HepG2 (cell line): ENCODE measurements around the gene MICAL3. TPM values are rescaled to one million over a fixed set of nuclear protein-coding genes. Genes with fewer than 3 reads are reported as not detected.
A peak's percentile ranks its signal among the peaks of the same experiment; 100 is the strongest.

Experiments used
- ATAC-seq: fragments of 200-7000 bp; cut with Tn5 transposase; 3 replicates; pipeline ENCODE4 v1.9.1; 2020; ENCODE audit warnings: mild to moderate bottlenecking, moderate library complexity
- BruUV-seq: library from RNA; stranded (reverse); fragments of 400-500 nt; replicated peaks from 2 replicates; lab custom pipeline; 2021; lab: Mats Ljungman, UMichigan
- CTCF ChIA-PET: fragments of 300-600 bp; formaldehyde crosslinking; extraction: SDS; loops from one replicate; lab custom pipeline; 2021; ENCODE audit warnings: low total read pairs, inconsistent platforms, low intra/inter-chr PET ratio; lab: Yijun Ruan, JAX
- POLR2A ChIA-PET: fragments of 350-600 bp; sonication (Branson Sonifier 250); formaldehyde crosslinking; loops from one replicate; lab custom pipeline; 2020; ENCODE audit warnings: antibody characterized with exemption, inconsistent platforms; lab: Yijun Ruan, JAX
- DNase-seq: peaks from one replicate; pipeline ENCODE4 v3.0.0-alpha.2; 2015; ENCODE audit warnings: low spot score
- FAIRE-seq: peaks from 3 replicates; lab custom pipeline; 2011; peaks lifted over from hg19 to GRCh38; lab: Jason Lieb, UNC
- H2AFZ ChIP-seq: one replicate; pipeline ENCODE4 v1.6.1; 2011; ENCODE audit warnings: low read length, inconsistent platforms
- H3K27ac ChIP-seq: fragments of 300-600 bp; 3 replicates; pipeline ENCODE4 v1.8.0; 2011; ENCODE audit warnings: mixed run types, mild to moderate bottlenecking, mixed read lengths, low read length, inconsistent platforms; ENCODE audit not compliant: insufficient read depth; ENCODE audit errors: extremely low read length
- H3K27me3 ChIP-seq, 2 experiments: fragments of 200-600 bp in 1 of 2; 2 replicates in 1 of 2; 3 replicates in 1 of 2; pipeline versions ENCODE4 v1.6.0 to v1.8.0; 2011; ENCODE audit warnings: low read length in 2 of 2, mild to moderate bottlenecking in 2 of 2, moderate library complexity in 2 of 2, inconsistent platforms in 1 of 2; ENCODE audit not compliant: insufficient read depth in 2 of 2, control insufficient read depth in 1 of 2
- H3K36me3 ChIP-seq, 2 experiments: fragments of 200-600 bp in 1 of 2; replicated peaks in 1 of 2; 2 replicates in 1 of 2; 3 replicates in 1 of 2; pipeline versions ENCODE4 v1.5.1 to v1.8.0; 2011; ENCODE audit warnings: low read length in 2 of 2, inconsistent platforms in 1 of 2; ENCODE audit not compliant: insufficient read depth in 2 of 2, control insufficient read depth in 1 of 2
- H3K4me1 ChIP-seq: 2 replicates; pipeline ENCODE4 v1.5.1; 2012; ENCODE audit warnings: low read length, inconsistent platforms; ENCODE audit not compliant: insufficient read depth
- H3K4me2 ChIP-seq: 2 replicates; pipeline ENCODE4 v1.6.0; 2011; ENCODE audit warnings: low read depth, low read length, inconsistent platforms
- H3K4me3 ChIP-seq, 3 experiments: fragments of 200-600 bp in 1 of 3; sonication (generic), shearing (Covaris generic) in 1 of 3; replicated peaks in 1 of 3; 2 replicates each; pipeline ENCODE4 v1.5.1; 2011 to 2016; ENCODE audit warnings: low read length in 3 of 3, inconsistent platforms in 2 of 3, low read depth in 2 of 3, mild to moderate bottlenecking in 2 of 3, control low read depth in 1 of 3, mixed read lengths in 1 of 3; ENCODE audit not compliant: insufficient read depth in 1 of 3
- H3K79me2 ChIP-seq: one replicate; pipeline ENCODE4 v1.6.1; 2011; ENCODE audit warnings: low read length, inconsistent platforms; ENCODE audit not compliant: insufficient read depth
- H3K9ac ChIP-seq: 2 replicates; pipeline ENCODE4 v1.6.0; 2011; ENCODE audit warnings: mild to moderate bottlenecking, low read depth, low read length, inconsistent platforms; ENCODE audit not compliant: insufficient read depth
- H3K9me3 ChIP-seq: 2 replicates; pipeline ENCODE4 v1.5.1; 2012; ENCODE audit warnings: mild to moderate bottlenecking, low read length
- H4K20me1 ChIP-seq: 2 replicates; pipeline ENCODE4 v1.6.0; 2011; ENCODE audit warnings: inconsistent platforms, mild to moderate bottlenecking, low read length, moderate library complexity; ENCODE audit not compliant: insufficient read depth
- ATF7-NPFF ChIP-seq: sonication (generic); formaldehyde crosslinking; IDR thresholded peaks from 2 replicates; pipeline ENCODE4 v1.8.1; 2023; ENCODE audit warnings: mild to moderate bottlenecking, low read depth, missing genetic modification reagents, moderate library complexity
- CBFB ChIP-seq: sonication (generic); formaldehyde crosslinking; IDR thresholded peaks from 2 replicates; pipeline ENCODE4 v1.4.0; 2020; ENCODE audit warnings: missing genetic modification reagents
- MAFF ChIP-seq: IDR thresholded peaks from 2 replicates; pipeline ENCODE4 v1.6.1; 2011; ENCODE audit warnings: low read depth, low read length, improper control_type of control experiment
- NFRKB ChIP-seq: fragments of 450-650 bp; IDR thresholded peaks from 2 replicates; pipeline ENCODE4 v1.6.1; 2017
- SIN3A ChIP-seq: IDR thresholded peaks from 2 replicates; pipeline ENCODE4 v1.6.1; 2011; ENCODE audit warnings: low read depth, mild to moderate bottlenecking, control low read depth, low read length, borderline replicate concordance
- SP4 ChIP-seq: sonication (generic); formaldehyde crosslinking; IDR thresholded peaks from 2 replicates; pipeline ENCODE4 v1.8.1; 2023; ENCODE audit warnings: mild to moderate bottlenecking, missing genetic modification reagents
- ZC3H4 ChIP-seq: sonication (generic); formaldehyde crosslinking; IDR thresholded peaks from 2 replicates; pipeline ENCODE4 v1.4.0; 2020; ENCODE audit warnings: missing genetic modification reagents, borderline replicate concordance
- ZNF138 ChIP-seq: sonication (generic); formaldehyde crosslinking; IDR thresholded peaks from 2 replicates; pipeline ENCODE4 v1.5.0; 2020; ENCODE audit warnings: mild to moderate bottlenecking, low read depth, missing genetic modification reagents
- ZNF570 ChIP-seq: sonication (generic); formaldehyde crosslinking; IDR thresholded peaks from 2 replicates; pipeline ENCODE4 v1.4.0; 2020; ENCODE audit warnings: mild to moderate bottlenecking, missing genetic modification reagents, borderline replicate concordance
- ZNF713 ChIP-seq: sonication (generic); formaldehyde crosslinking; IDR thresholded peaks from 2 replicates; pipeline ENCODE4 v1.4.0; 2020; ENCODE audit warnings: mild to moderate bottlenecking, missing genetic modification reagents
- ZZZ3 ChIP-seq: sonication (generic); formaldehyde crosslinking; IDR thresholded peaks from 2 replicates; pipeline ENCODE4 v1.4.0; 2020; ENCODE audit warnings: missing genetic modification reagents, mild to moderate bottlenecking, borderline replicate concordance
- WGBS: methylation state at CpG from one replicate; pipeline ENCODE4 v1.1.6; 2017; ENCODE audit warnings: low lambda C conversion rate; 5-methylcytosine and 5-hydroxymethylcytosine counted together
- in situ Hi-C: cut with HindIII; loops from 2 replicates; pipeline ENCODE4 v1.10.0; 2017; ENCODE audit warnings: low pct_unique_long_range_greater_than_20kb; ENCODE audit not compliant: extremely low pct_ligation_motif_present
- intact Hi-C: fragments of 100-400 bp; cut with micrococcal nuclease; formaldehyde crosslinking; loops from one replicate; pipeline ENCODE4 v1.10.0; 2022; ENCODE audit not compliant: unreplicated experiment
- polyA plus RNA-seq, 8 experiments: library from polyadenylated mRNA; depleted of rRNA in 3 of 8; stranded (reverse) in 7 of 8; unstranded in 1 of 8; fragments of >200 nt; fragmentation: Illumina TruSeq in 4 of 8; extraction: Trizol in 4 of 8; gene quantifications; 2 replicates each; pipeline versions ENCODE4 v1.2.1 to v1.2.3, GENCODE V29; 2011 to 2016; ENCODE audit warnings: low read depth in 4 of 8, missing spikeins in 1 of 8, mixed read lengths in 1 of 8; ENCODE audit not compliant: insufficient read depth in 1 of 8
- total RNA-seq, 5 experiments: library from RNA; depleted of rRNA; stranded (reverse); fragments of >200 nt; fragmentation: Illumina TruSeq; extraction: Trizol; gene quantifications; 2 replicates each; pipeline ENCODE4 v1.2.3, GENCODE V29; 2016; ENCODE audit warnings: low read depth in 1 of 5
- TF ChIP-seq, protein P1 (sequence below): fragments of 450-650 bp; IDR thresholded peaks from 2 replicates; pipeline ENCODE4 v1.6.1; 2017
- TF ChIP-seq, protein P2 (sequence below): sonication (generic); formaldehyde crosslinking; IDR thresholded peaks from 2 replicates; pipeline ENCODE4 v1.5.0; 2020; ENCODE audit warnings: missing genetic modification reagents, mild to moderate bottlenecking, borderline replicate concordance
- TF ChIP-seq, protein P3 (sequence below): sonication (generic); formaldehyde crosslinking; IDR thresholded peaks from 2 replicates; pipeline ENCODE4 v1.4.0; 2020; ENCODE audit warnings: mild to moderate bottlenecking, low read depth, missing genetic modification reagents

MICAL3 gene
- total and polyA plus RNA-seq, 2 of the 13 experiments (the other 11 are each of a cell fraction or from before 2014, with no cell fraction given) = 5.3 to 12.5 TPM

DNA sequence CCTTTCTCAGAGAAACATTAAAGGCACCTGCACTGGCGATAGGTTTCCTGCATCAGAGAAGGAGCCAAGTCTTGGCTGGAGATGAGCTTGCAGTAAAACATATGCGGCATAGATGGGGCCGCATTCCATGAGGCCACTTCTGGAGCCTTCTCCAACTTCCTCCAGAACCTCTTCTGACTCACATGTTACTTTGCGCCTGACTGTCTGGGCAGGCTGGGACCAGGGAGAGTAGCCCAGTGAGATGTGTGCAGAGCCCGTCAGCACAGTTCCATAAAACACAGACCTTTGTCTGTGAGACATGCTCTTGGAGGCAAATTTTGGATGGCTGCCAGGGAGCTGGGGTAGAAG is 194.7 kb downstream of the MICAL3 start:
- 92% methylated on average over 4 of the region's 5 CpGs for WGBS
- TF ChIP-seq NFRKB = no peak
- TF ChIP-seq SP4 = 0 out of 2 replicates have a peak, but pooled peaks have one; percentile 13
- no peaks in the 10 kb centered on the region for H3K79me2 ChIP-seq
- H3K27ac ChIP-seq = no peak overlapping the region
- ChIA-PET CTCF (interaction anchor here (1.1 to 2.7 kb wide), 4 partner anchors 194 to 247 kb away, joined by 3 to 43 read pairs (median 6); partner anchors contain the start of genes MICAL3 and PEX26), POLR2A (no interaction called here)
- in situ Hi-C loops = loop anchor here (5.0 to 10.0 kb wide), 3 partner anchors 165 to 248 kb away; partner anchors contain the start of genes MICAL3 and PEX26
- DNase-seq = no peak
- H2AFZ ChIP-seq = no peak overlapping the region
- no peak for FAIRE-seq
- no peak for ATAC-seq
- peaks cover 8 to 25% of the 10 kb centered on the region in 2 experiments; a peak in 4 of 5 replicates for H3K36me3 ChIP-seq
- no peaks in the 10 kb centered on the region for H3K9me3 ChIP-seq
- no peaks in the 10 kb centered on the region for H3K4me1 ChIP-seq
- no peak overlapping the region for H3K4me3 ChIP-seq
- no peaks in the 10 kb centered on the region for H4K20me1 ChIP-seq
- no peak overlapping the region for H3K9ac ChIP-seq
- no peak overlapping the region for H3K4me2 ChIP-seq
- H3K27me3 ChIP-seq = no peaks in the 10 kb centered on the region
- BruUV-seq = no TSS peak
- intact Hi-C loops = loop anchor here (1.0 to 5.0 kb wide), 3 partner anchors 63 to 247 kb away; no protein-coding TSS in a partner anchor

DNA sequence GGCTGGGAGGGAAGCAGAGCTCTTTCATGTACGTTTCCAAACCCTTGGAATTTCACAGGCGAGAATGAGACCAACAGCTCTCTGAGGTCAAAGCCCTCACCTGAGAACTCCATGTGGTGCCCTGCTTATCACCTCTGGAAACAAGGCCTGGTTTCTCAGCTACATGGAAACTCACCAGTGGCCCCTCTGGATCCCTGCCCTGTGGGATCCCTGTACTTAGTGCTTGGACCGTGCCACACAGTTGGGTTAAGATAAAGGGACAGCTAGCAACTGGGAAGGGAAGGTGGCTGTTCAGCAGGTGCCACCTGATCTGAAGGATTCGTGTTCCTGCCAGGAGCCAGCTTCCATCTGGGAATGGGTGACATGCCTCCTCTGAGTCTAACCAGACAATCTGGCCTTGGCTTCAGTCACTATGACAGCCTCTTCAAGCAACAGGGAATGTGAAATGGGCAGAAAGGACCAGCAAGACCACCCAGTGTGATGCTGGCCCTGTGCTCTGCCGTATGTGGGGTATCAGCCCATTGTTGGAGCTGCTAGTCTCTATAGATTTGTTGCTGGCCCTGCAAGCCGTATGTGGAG is 195.8 kb downstream of the MICAL3 start:
- ATAC-seq (no peak), DNase-seq (no peak), FAIRE-seq (no peak)
- H3K9ac ChIP-seq = no peak overlapping the region
- in situ Hi-C loops = no loop called here
- H3K27me3 ChIP-seq = no peaks in the 10 kb centered on the region
- H3K36me3 ChIP-seq = peaks cover 8 to 25% of the 10 kb centered on the region in 2 experiments; a peak in 4 of 5 replicates
- H3K4me3 ChIP-seq = no peak overlapping the region
- BruUV-seq = no TSS peak
- TF ChIP-seq, protein P1, sequence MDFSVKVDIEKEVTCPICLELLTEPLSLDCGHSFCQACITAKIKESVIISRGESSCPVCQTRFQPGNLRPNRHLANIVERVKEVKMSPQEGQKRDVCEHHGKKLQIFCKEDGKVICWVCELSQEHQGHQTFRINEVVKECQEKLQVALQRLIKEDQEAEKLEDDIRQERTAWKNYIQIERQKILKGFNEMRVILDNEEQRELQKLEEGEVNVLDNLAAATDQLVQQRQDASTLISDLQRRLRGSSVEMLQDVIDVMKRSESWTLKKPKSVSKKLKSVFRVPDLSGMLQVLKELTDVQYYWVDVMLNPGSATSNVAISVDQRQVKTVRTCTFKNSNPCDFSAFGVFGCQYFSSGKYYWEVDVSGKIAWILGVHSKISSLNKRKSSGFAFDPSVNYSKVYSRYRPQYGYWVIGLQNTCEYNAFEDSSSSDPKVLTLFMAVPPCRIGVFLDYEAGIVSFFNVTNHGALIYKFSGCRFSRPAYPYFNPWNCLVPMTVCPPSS = no peak
- TF ChIP-seq, protein P2, sequence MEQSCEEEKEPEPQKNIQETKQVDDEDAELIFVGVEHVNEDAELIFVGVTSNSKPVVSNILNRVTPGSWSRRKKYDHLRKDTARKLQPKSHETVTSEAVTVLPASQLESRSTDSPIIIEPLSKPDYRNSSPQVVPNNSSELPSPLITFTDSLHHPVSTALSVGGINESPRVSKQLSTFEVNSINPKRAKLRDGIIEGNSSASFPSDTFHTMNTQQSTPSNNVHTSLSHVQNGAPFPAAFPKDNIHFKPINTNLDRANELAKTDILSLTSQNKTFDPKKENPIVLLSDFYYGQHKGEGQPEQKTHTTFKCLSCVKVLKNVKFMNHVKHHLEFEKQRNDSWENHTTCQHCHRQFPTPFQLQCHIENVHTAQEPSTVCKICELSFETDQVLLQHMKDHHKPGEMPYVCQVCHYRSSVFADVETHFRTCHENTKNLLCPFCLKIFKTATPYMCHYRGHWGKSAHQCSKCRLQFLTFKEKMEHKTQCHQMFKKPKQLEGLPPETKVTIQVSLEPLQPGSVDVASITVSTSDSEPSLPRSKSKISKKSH (CRISPR knock-in tag) = no peak
- TF ChIP-seq ZNF570 (CRISPR knock-in tag) (no peak), ZC3H4 (CRISPR knock-in tag) (no peak), ZZZ3 (no peak), ZNF138 (no peak), CBFB (no peak), ATF7-NPFF (CRISPR knock-in tag) (no peak), ZNF713 (CRISPR knock-in tag) (no peak), SIN3A (no peak), MAFF (no peak)
- TF ChIP-seq, protein P3, sequence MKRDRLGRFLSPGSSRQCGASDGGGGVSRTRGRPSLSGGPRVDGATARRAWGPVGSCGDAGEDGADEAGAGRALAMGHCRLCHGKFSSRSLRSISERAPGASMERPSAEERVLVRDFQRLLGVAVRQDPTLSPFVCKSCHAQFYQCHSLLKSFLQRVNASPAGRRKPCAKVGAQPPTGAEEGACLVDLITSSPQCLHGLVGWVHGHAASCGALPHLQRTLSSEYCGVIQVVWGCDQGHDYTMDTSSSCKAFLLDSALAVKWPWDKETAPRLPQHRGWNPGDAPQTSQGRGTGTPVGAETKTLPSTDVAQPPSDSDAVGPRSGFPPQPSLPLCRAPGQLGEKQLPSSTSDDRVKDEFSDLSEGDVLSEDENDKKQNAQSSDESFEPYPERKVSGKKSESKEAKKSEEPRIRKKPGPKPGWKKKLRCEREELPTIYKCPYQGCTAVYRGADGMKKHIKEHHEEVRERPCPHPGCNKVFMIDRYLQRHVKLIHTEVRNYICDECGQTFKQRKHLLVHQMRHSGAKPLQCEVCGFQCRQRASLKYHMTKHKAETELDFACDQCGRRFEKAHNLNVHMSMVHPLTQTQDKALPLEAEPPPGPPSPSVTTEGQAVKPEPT (CRISPR knock-in tag) = no peak
- intact Hi-C loops = no loop called here
- no peaks in the 10 kb centered on the region for H4K20me1 ChIP-seq
- H3K4me2 ChIP-seq = no peak overlapping the region
- no peak overlapping the region for H2AFZ ChIP-seq
- no peaks in the 10 kb centered on the region for H3K9me3 ChIP-seq
- no peak overlapping the region for H3K27ac ChIP-seq
- CTCF ChIA-PET = no interaction called here
- WGBS = 100% methylated on average over 6 of the region's 6 CpGs
- no peaks in the 10 kb centered on the region for H3K79me2 ChIP-seq
- H3K4me1 ChIP-seq = no peaks in the 10 kb centered on the region
- POLR2A ChIA-PET = no interaction called here
